A673 (cell line): Measurements from ENCODE around the gene OLFM1.

Experiments
- EZH2 ChIP-seq: fragments of 200-600 bp; sonication (generic); IDR thresholded peaks from 2 replicates; pipeline ENCODE4 v1.6.1; 2017; ENCODE audit warnings: borderline replicate concordance, low read depth, mild to moderate bottlenecking, mixed read lengths, antibody characterized with exemption, low read length; ENCODE audit not compliant: poor library complexity, severe bottlenecking
- TF ChIP-seq, protein P1 (sequence below): fragments of 300-800, 200-600 bp; sonication (generic); conservative IDR thresholded peaks from 2 replicates; pipeline ENCODE4 v1.5.1; 2017; ENCODE audit warnings: low read depth, mild to moderate bottlenecking, antibody characterized with exemption, low read length, moderate library complexity, mixed read lengths

DNA sequence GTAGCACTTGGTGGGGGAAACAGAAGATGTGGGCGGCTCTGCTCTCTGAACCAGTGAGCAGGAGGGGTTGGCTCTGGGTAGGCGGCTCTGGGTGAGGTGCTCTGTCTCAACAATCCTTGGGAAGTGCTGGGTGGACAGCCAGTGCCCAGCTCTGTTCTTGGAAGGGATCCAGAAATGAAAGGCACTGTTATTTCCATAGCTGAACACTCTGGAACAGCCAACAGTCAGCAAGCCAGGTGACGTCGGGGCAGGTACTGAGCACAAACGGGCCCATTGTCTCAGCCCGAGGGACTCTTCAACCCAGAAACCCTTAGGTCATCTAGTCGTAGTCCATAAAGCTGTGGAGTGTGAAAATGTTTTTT, 36.3 kb downstream of the OLFM1 start:
- TF ChIP-seq, protein P1, sequence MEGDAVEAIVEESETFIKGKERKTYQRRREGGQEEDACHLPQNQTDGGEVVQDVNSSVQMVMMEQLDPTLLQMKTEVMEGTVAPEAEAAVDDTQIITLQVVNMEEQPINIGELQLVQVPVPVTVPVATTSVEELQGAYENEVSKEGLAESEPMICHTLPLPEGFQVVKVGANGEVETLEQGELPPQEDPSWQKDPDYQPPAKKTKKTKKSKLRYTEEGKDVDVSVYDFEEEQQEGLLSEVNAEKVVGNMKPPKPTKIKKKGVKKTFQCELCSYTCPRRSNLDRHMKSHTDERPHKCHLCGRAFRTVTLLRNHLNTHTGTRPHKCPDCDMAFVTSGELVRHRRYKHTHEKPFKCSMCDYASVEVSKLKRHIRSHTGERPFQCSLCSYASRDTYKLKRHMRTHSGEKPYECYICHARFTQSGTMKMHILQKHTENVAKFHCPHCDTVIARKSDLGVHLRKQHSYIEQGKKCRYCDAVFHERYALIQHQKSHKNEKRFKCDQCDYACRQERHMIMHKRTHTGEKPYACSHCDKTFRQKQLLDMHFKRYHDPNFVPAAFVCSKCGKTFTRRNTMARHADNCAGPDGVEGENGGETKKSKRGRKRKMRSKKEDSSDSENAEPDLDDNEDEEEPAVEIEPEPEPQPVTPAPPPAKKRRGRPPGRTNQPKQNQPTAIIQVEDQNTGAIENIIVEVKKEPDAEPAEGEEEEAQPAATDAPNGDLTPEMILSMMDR: no peak
- no peak for TF ChIP-seq EZH2
